Upper lobe of left lung (tissue), 4 donors: Measurements from ENCODE around the gene LRRC61.
"Not testable (repeated sequence)": the region's sequence is repeated elsewhere in the genome, so short reads cannot be mapped to it uniquely, and the experiment has no call there.

Source experiments
- EP300 ChIP-seq, 4 donors: sonication (generic); formaldehyde crosslinking; IDR thresholded peaks; one replicate each; pipeline ENCODE4 v1.5.1; 2017; ENCODE audit warnings: antibody characterized with exemption in 4 of 4, control low read depth in 2 of 4
- POLR2A ChIP-seq, 4 donors: fragments of 450-650 bp; IDR thresholded peaks; one replicate each; pipeline ENCODE4 v1.5.1; 2016 to 2017; ENCODE audit warnings: antibody characterized with exemption in 4 of 4, mild to moderate bottlenecking in 2 of 4
- TF ChIP-seq, protein P1 (sequence below), 6 experiments: fragments of 450-650 bp in 4 of 6; fragments of 200-600 bp in 2 of 6; sonication (generic) in 2 of 6; IDR thresholded peaks; one replicate each; pipeline ENCODE4 v1.5.1; 2016 to 2019; ENCODE audit warnings: antibody characterized with exemption in 6 of 6

- not testable (repeated sequence) for TF ChIP-seq EP300, POLR2A (IDR thresholded peaks at IDR 0.05)
- TF ChIP-seq, protein P1, sequence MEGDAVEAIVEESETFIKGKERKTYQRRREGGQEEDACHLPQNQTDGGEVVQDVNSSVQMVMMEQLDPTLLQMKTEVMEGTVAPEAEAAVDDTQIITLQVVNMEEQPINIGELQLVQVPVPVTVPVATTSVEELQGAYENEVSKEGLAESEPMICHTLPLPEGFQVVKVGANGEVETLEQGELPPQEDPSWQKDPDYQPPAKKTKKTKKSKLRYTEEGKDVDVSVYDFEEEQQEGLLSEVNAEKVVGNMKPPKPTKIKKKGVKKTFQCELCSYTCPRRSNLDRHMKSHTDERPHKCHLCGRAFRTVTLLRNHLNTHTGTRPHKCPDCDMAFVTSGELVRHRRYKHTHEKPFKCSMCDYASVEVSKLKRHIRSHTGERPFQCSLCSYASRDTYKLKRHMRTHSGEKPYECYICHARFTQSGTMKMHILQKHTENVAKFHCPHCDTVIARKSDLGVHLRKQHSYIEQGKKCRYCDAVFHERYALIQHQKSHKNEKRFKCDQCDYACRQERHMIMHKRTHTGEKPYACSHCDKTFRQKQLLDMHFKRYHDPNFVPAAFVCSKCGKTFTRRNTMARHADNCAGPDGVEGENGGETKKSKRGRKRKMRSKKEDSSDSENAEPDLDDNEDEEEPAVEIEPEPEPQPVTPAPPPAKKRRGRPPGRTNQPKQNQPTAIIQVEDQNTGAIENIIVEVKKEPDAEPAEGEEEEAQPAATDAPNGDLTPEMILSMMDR (IDR thresholded peaks at IDR 0.05) = not testable (repeated sequence)
These were observed 32.8 kb upstream of the LRRC61 start for GRCh38 chr7:150290317-150290716.
